Prostate gland (tissue), 2 donors: ENCODE data around the gene PTPRC. TPM values are rescaled to one million over a fixed set of nuclear protein-coding genes. Genes with fewer than 3 reads are reported as not detected.

Experiments
- DNase-seq: peaks from one replicate; pipeline ENCODE4 v3.0.0-alpha.2; 2019; ENCODE audit warnings: low spot score
- H3K27ac ChIP-seq, 2 donors: fragments of 200-600 bp; sonication (generic); 2 replicates each; pipeline ENCODE4 v1.5.1; 2017 to 2019
- H3K27me3 ChIP-seq: fragments of 200-600 bp; sonication (generic); replicated peaks from 2 replicates; pipeline ENCODE4 v1.5.1; 2019; ENCODE audit not compliant: insufficient read depth
- H3K36me3 ChIP-seq, 2 donors: fragments of 200-600 bp; sonication (generic); 1 replicate in 1 of 2; 2 replicates in 1 of 2; pipeline versions ENCODE4 v1.5.1 to v1.8.1; 2017 to 2019
- H3K4me1 ChIP-seq: fragments of 200-600 bp; sonication (generic); replicated peaks from 2 replicates; pipeline ENCODE4 v1.5.1; 2019
- H3K4me3 ChIP-seq, 2 donors: fragments of 200-600 bp; sonication (generic); 2 replicates each; pipeline ENCODE4 v1.5.1; 2017 to 2019
- H3K9me3 ChIP-seq: fragments of 200-600 bp; sonication (generic); 2 replicates; pipeline ENCODE4 v1.5.1; 2017
- POLR2A ChIP-seq: fragments of 450-650 bp; IDR thresholded peaks from one replicate; pipeline ENCODE4 v1.6.1; 2016; ENCODE audit warnings: antibody characterized with exemption, mild to moderate bottlenecking
- POLR2AphosphoS5 ChIP-seq: sonication (generic); formaldehyde crosslinking; IDR thresholded peaks from one replicate; pipeline ENCODE4 v1.6.1; 2017; ENCODE audit warnings: antibody characterized with exemption
- WGBS: methylation state at CpG from one replicate; pipeline ENCODE4 v1.1.5; 2018; 5-methylcytosine and 5-hydroxymethylcytosine counted together
- intact Hi-C: fragments of 100-400 bp; cut with DNase I; formaldehyde crosslinking; loops from one replicate; pipeline ENCODE4 v1.14.2; 2022
- total RNA-seq, 2 donors: library from RNA; depleted of rRNA; stranded (reverse); fragments of >200 nt; gene quantifications; one replicate each; pipeline ENCODE4 v1.1.0, GENCODE V29; 2016
- TF ChIP-seq, protein P1 (sequence below), 4 experiments: fragments of 200-600 bp in 2 of 4; fragments of 450-650 bp in 2 of 4; sonication (generic) in 2 of 4; IDR thresholded peaks; 1 replicate in 3 of 4; 2 replicates in 1 of 4; pipeline ENCODE4 v1.5.1; 2016 to 2019; ENCODE audit warnings: antibody characterized with exemption in 4 of 4, mild to moderate bottlenecking in 2 of 4, moderate library complexity in 2 of 4

The PTPRC gene
- total RNA-seq, 2 donors from 2014 or later = 8.9 to 9.5 TPM

DNA sequence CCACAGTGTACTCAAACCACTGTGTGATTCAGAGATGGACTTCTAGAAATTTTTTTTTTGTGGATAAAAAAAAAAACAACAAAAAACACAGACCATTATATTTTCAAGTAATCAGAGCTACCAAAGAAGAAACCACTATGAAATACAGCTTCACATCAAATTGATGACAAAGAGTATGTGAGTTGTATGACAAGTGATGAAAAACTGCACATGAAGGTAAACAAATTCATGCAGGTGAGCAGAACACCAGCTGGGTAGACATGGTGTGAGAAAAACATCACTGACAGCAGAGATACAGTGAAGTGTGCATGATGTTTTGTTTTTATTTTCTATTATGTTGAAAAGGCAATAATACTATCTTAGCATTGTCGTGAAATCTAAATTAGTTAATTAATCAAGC, 8.0 kb upstream of the PTPRC start:
- no peaks in the 10 kb centered on the region for H3K4me1 ChIP-seq
- H3K4me3 ChIP-seq = no peak overlapping the region
- TF ChIP-seq, protein P1, sequence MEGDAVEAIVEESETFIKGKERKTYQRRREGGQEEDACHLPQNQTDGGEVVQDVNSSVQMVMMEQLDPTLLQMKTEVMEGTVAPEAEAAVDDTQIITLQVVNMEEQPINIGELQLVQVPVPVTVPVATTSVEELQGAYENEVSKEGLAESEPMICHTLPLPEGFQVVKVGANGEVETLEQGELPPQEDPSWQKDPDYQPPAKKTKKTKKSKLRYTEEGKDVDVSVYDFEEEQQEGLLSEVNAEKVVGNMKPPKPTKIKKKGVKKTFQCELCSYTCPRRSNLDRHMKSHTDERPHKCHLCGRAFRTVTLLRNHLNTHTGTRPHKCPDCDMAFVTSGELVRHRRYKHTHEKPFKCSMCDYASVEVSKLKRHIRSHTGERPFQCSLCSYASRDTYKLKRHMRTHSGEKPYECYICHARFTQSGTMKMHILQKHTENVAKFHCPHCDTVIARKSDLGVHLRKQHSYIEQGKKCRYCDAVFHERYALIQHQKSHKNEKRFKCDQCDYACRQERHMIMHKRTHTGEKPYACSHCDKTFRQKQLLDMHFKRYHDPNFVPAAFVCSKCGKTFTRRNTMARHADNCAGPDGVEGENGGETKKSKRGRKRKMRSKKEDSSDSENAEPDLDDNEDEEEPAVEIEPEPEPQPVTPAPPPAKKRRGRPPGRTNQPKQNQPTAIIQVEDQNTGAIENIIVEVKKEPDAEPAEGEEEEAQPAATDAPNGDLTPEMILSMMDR (IDR thresholded peaks at IDR 0.05) = no peak
- TF ChIP-seq POLR2AphosphoS5 (no peak), POLR2A (no peak)
- H3K27me3 ChIP-seq = no peaks in the 10 kb centered on the region
- intact Hi-C loops = no loop called here
- H3K9me3 ChIP-seq = no peaks in the 10 kb centered on the region
- no peak for DNase-seq
- no peak overlapping the region for H3K27ac ChIP-seq
- H3K36me3 ChIP-seq = no peaks in the 10 kb centered on the region
- 98% methylated on average over 1 of the region's 1 CpG for WGBS

DNA sequence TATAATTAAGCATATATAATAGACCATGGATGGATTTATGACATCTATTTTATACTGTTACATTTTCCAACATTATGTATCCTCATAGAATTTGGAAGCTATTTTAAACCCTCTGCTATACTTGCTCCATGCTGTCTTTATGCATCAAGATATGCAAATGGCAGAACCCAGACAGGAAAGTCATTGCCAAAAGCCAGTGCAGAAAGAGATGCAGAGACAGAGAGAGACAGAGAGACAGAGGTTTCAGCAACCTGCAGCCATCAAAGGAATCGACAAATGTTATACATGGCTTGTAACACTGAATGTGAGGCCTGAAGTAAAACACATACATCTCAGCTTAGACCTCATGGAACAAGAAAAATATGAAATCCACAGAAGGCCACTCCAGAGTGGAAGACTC, 7.5 kb upstream of the PTPRC start:
- H3K27me3 ChIP-seq = no peaks in the 10 kb centered on the region
- no peak overlapping the region for H3K27ac ChIP-seq
- no peaks in the 10 kb centered on the region for H3K36me3 ChIP-seq
- H3K9me3 ChIP-seq = no peaks in the 10 kb centered on the region
- DNase-seq = no peak
- 100% methylated on average over 1 of the region's 1 CpG for WGBS
- TF ChIP-seq, protein P1 (IDR thresholded peaks at IDR 0.05) = no peak
- TF ChIP-seq POLR2A (no peak), POLR2AphosphoS5 (no peak)
- H3K4me3 ChIP-seq = no peak overlapping the region
- H3K4me1 ChIP-seq = no peaks in the 10 kb centered on the region
- intact Hi-C loops = no loop called here

DNA sequence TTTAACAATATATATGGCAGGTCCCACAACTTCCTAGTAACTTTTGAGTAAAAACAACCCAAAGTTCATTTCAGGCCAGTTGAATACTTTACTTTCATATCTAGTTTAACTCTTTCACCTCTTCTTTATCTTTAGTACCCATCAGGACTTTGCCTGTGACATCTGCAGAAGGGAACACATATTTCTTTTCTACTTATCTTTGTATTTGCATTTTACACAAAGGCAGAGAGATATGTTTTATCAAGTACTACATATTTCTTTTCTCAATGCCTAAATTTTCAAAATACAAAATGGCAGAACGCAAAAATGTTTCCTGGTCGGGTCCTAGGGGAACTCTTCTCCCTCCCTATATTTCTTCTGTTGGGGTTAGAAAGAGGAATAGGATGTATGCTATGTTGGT, 6.8 kb upstream of the PTPRC start:
- 72% methylated on average over 2 of the region's 2 CpGs for whole genome bisulfite sequencing
- Histone ChIP-seq H3K4me1 (no peaks in the 10 kb centered on the region), H3K36me3 (no peaks in the 10 kb centered on the region), H3K27me3 (no peaks in the 10 kb centered on the region), H3K4me3 (no peak overlapping the region), H3K27ac (no peak overlapping the region), H3K9me3 (no peaks in the 10 kb centered on the region)
- DNase-seq = no peak
- intact Hi-C loops = no loop called here
- TF ChIP-seq POLR2A = no peak
- TF ChIP-seq, protein P1 (IDR thresholded peaks at IDR 0.05) = no peak
- no peak for TF ChIP-seq POLR2AphosphoS5

DNA sequence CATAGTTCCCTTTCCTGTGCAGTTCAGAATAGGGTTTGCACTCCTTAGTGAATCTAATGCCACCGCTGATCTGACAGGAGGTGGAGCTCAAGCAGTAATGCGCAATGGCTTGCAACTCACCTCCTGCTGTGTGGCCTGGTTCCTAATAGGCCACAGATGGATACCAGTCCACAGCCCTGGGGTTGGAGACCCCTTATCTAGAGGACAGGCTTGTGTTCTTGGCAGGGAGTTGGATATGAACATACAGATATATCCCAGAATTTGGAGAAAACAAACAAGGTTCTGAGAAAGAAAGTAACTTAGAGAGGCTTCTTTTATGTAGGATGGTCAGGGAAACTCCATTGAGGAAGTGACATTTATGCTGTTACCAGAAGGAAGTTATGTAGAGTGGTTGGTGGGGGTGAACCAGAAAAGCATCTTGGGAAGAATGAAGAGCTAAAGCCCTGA, 5.1 kb upstream of the PTPRC start:
- no peaks in the 10 kb centered on the region for H3K36me3 ChIP-seq
- H3K4me1 ChIP-seq = no peaks in the 10 kb centered on the region
- 97% methylated on average over 2 of the region's 2 CpGs for WGBS
- DNase-seq = no peak
- TF ChIP-seq POLR2A = no peak
- TF ChIP-seq, protein P1 (IDR thresholded peaks at IDR 0.05) = no peak
- TF ChIP-seq POLR2AphosphoS5 = no peak
- no peak overlapping the region for H3K27ac ChIP-seq
- no peaks in the 10 kb centered on the region for H3K9me3 ChIP-seq
- H3K4me3 ChIP-seq = no peak overlapping the region
- intact Hi-C loops = no loop called here
- H3K27me3 ChIP-seq = no peaks in the 10 kb centered on the region

DNA sequence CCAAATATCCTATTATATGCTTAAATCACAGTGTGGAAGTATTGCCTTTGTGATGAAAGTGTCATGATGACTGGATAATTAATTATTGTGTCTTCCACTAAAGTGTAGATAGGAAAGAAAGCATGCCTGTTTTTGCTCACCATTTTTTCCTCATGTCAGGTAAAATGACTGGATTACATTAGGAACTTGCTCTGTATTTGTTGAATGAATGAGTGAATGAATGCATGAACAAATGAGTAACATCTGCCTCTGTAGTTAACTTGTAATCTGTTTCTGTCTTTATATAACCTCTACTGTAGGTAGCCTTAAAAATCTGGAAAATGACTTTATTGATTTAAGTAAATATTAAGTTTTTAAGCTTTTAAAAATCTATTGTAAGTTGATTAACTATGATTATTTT, 2.9 kb upstream of the PTPRC start:
- TF ChIP-seq, protein P1 (IDR thresholded peaks at IDR 0.05) = no peak
- TF ChIP-seq POLR2AphosphoS5 (no peak), POLR2A (no peak)
- Histone ChIP-seq H3K27me3 (no peaks in the 10 kb centered on the region), H3K4me1 (no peaks in the 10 kb centered on the region), H3K4me3 (no peak overlapping the region), H3K27ac (no peak overlapping the region), H3K9me3 (no peaks in the 10 kb centered on the region), H3K36me3 (no peaks in the 10 kb centered on the region)
- no peak for DNase-seq
- intact Hi-C loops = no loop called here
